IPS-15b (cell line): ENCODE results near the gene PARD6B.

Experiments used
- H3K27me3 ChIP-seq: one replicate; pipeline ENCODE4 v1.6.1; 2013; ENCODE audit warnings: low read length; ENCODE audit not compliant: control insufficient read depth, insufficient read depth
- H3K36me3 ChIP-seq: one replicate; pipeline ENCODE4 v1.6.1; 2013; ENCODE audit warnings: low read length; ENCODE audit not compliant: control insufficient read depth, insufficient read depth
- H3K4me1 ChIP-seq: one replicate; pipeline ENCODE4 v1.6.1; 2013; ENCODE audit warnings: mild to moderate bottlenecking, low read length; ENCODE audit not compliant: control insufficient read depth, insufficient read depth
- H3K4me3 ChIP-seq: one replicate; pipeline ENCODE4 v1.5.1; 2013; ENCODE audit warnings: low read depth, low read length
- H3K9ac ChIP-seq: one replicate; pipeline ENCODE4 v1.6.1; 2013; ENCODE audit warnings: low read depth, mild to moderate bottlenecking, low read length
- H3K9me3 ChIP-seq: one replicate; pipeline ENCODE4 v1.6.1; 2013; ENCODE audit warnings: mild to moderate bottlenecking, low read length; ENCODE audit not compliant: control insufficient read depth, insufficient read depth

Gene PARD6B, protein sequence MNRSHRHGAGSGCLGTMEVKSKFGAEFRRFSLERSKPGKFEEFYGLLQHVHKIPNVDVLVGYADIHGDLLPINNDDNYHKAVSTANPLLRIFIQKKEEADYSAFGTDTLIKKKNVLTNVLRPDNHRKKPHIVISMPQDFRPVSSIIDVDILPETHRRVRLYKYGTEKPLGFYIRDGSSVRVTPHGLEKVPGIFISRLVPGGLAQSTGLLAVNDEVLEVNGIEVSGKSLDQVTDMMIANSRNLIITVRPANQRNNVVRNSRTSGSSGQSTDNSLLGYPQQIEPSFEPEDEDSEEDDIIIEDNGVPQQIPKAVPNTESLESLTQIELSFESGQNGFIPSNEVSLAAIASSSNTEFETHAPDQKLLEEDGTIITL

DNA sequence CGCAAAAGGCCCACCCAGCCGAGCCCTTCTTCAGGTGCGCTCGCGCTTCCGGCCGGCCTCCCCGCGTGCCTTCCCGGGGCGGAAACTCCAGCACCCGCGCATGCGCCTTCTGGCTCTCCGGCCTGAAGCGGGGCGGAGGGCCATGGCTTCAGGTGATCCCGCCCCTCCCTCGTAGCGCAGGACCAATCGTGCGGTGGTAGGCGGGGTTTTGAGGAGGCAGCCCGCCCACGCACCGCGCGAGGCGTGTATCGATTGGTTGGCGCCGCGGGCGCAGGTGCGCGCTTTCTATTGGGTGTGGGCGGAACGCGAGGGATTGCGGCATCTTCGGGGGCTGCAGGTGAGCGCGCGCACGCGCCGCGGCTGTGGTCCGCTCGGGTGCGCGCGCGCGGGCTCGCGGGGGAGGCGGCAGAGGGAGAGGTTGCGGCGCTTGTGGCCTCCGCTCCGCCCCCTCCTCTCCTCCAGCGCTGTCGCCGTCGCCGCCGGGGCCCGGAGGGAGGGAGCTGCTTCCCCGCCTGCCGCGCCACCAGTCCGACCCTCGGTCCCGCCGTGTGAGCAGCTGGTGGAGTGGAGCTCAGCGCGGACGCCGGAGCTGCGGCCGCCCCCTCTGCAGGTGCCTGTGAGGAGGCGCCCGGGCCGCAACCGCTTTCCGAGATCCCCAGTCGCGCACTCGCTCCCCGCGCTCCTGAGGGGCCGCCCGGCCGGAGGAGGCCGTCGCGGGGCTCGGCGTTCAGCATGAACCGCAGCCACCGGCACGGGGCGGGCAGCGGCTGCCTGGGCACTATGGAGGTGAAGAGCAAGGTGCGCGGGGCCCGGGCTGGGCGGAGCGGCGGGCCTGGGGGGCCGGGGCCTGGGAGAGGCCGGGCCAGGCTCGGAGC lies at the start of gene PARD6B:
TSS of gene PARD6B (plus strand) at position 526 of the 875 bp plus-strand sequence. CDS start at position 733, 207 bp downstream.
- Histone ChIP-seq H3K9me3 (no peaks in the 10 kb centered on the region), H3K27me3 (no peaks in the 10 kb centered on the region), H3K9ac (peak within 1 kb of the TSS; percentile 67), H3K4me1 (no peaks in the 10 kb centered on the region), H3K4me3 (peak within 1 kb of the TSS; percentile 80), H3K36me3 (no peaks in the 10 kb centered on the region)

DNA sequence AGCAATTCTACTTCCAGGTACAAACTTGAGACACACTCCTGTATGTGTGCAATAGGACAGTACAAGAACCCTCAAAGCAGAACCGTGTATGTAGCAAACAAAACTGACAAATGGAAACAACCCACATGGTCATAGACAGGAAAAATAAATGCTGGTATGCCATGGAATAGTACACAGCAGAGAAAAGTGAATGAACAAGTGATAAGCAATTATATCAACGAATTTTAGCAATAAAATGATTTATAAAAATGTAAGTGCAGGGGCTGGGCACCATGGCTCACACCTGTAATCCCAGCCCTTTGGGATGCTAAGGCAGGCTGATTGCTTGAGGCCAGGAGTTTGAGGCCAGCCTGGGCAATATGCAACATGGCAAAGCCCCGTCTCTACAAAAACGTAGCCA lies 49.3 kb upstream of the PARD6B start:
- no peak overlapping the region for H3K4me3 ChIP-seq
- H3K27me3 ChIP-seq: no peaks in the 10 kb centered on the region
- H3K4me1 ChIP-seq: no peaks in the 10 kb centered on the region

DNA sequence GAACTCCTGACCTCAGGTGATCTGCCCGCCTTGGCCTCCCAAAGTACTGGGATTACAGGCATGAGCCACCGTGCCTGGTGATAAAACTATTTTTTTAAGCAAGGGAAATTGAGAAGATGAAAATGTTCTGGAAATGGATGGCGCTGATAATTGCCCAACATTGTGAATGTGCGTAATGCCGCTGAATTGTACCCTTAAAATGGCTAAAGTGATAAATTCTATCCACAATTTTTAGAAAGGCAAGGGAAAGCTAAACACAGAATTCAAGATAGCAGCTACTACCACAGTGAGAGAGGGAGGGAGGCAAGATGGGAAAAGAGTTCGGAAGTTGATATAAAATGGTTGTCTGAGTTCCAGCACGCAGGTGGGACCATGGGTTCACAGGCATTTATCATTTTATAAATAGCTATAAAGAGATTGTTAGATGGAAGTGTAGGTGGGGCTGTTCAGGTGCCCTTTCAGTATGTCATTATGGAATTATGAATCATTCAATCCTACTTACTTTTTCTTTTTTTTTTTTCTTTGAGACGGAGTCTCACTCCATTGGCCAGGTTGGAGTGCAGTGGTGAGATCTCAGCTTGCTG lies 48.3 kb upstream of the PARD6B start:
- Histone ChIP-seq H3K9ac (no peak overlapping the region), H3K27me3 (no peaks in the 10 kb centered on the region), H3K9me3 (no peaks in the 10 kb centered on the region), H3K4me3 (no peak overlapping the region), H3K4me1 (no peaks in the 10 kb centered on the region), H3K36me3 (no peaks in the 10 kb centered on the region)

More for the DNA sequence above, 49.3 kb upstream of the PARD6B start:
- no peak overlapping the region for H3K9ac ChIP-seq
- no peaks in the 10 kb centered on the region for H3K9me3 ChIP-seq
- H3K36me3 ChIP-seq: no peaks in the 10 kb centered on the region

DNA sequence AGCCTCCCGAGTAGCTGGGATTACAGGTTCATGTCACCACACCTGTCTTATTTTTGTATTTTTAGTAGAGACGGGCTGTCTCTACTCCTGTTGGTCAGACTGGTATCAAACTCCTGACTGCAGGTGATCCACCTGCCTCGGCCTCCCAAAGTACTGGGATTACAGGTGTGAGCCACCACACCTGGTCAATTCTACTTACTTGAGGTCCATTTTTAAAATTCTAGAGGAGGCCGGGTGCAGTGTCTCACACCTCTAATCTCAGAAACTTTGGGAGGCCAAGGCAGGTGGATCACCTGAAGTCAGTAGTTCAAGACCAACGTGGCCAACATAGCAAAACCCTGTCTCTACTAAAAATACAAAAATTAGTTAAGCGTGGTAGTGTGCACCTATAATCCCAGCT lies 47.8 kb upstream of the PARD6B start:
- no peaks in the 10 kb centered on the region for H3K36me3 ChIP-seq
- H3K9ac ChIP-seq: no peak overlapping the region
- H3K4me3 ChIP-seq: no peak overlapping the region
- H3K4me1 ChIP-seq: peaks cover 1% of the 10 kb centered on the region
- H3K27me3 ChIP-seq: no peaks in the 10 kb centered on the region
- H3K9me3 ChIP-seq: no peaks in the 10 kb centered on the region

DNA sequence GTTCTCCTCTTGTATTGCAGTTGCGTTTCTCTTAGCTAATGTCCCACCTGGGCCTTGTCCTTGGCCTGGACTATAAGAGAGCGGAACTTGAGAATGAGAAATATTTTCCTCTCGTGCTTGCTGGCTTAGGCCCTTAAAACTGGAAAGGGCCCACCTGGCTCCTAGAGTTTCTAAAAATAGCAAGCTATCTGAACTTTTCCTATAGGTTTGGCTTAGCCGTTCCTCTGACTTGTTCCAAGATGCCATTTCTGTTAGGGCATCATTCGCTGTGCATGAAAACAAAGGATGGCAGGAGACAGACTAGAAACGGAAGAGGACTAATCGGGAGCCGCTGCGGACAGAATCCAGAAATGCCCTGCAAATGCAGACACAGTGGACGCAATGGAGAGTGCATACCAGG lies 44.6 kb upstream of the PARD6B start:
- no peak overlapping the region for H3K9ac ChIP-seq
- H3K27me3 ChIP-seq: no peaks in the 10 kb centered on the region
- no peaks in the 10 kb centered on the region for H3K9me3 ChIP-seq
- H3K36me3 ChIP-seq: no peaks in the 10 kb centered on the region
- H3K4me1 ChIP-seq: peaks cover 14% of the 10 kb centered on the region
- H3K4me3 ChIP-seq: no peak overlapping the region

DNA sequence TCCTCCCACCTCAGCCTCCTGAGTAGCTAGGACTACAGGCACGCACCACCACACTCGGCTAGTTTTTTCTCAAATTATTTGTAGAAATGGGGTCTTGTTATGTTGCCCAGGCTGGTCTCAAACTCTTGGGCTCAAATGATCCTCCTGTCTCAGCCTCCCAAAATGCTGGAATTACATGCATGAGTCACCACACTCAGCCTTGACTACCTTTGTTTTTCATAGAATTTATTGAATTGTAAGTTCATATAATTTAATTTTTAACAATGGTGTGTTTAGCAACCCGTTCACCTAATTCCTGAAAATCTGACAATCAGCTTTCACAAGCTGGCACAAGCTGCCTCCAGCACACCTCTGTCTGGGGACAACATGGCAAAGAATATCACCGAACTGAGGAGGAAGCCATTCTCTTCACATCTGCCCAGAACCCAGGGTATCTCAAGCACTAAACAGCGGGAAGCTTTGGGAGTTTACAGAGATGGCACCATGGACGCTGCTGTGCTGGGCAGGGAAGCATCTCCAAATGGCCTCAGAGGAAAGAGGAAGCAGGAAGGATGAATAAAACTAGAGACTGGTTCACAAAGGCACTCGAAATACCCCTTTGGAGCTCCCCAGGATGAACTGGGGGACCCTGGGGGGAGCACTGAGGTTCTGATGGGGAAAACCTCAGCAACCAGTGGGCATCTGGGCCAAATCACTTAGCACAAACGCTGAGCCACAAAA lies 43.0 kb upstream of the PARD6B start:
- Histone ChIP-seq H3K4me1 (peaks cover 22% of the 10 kb centered on the region), H3K27me3 (no peaks in the 10 kb centered on the region), H3K9ac (no peak overlapping the region), H3K9me3 (no peaks in the 10 kb centered on the region), H3K4me3 (no peak overlapping the region), H3K36me3 (no peaks in the 10 kb centered on the region)

DNA sequence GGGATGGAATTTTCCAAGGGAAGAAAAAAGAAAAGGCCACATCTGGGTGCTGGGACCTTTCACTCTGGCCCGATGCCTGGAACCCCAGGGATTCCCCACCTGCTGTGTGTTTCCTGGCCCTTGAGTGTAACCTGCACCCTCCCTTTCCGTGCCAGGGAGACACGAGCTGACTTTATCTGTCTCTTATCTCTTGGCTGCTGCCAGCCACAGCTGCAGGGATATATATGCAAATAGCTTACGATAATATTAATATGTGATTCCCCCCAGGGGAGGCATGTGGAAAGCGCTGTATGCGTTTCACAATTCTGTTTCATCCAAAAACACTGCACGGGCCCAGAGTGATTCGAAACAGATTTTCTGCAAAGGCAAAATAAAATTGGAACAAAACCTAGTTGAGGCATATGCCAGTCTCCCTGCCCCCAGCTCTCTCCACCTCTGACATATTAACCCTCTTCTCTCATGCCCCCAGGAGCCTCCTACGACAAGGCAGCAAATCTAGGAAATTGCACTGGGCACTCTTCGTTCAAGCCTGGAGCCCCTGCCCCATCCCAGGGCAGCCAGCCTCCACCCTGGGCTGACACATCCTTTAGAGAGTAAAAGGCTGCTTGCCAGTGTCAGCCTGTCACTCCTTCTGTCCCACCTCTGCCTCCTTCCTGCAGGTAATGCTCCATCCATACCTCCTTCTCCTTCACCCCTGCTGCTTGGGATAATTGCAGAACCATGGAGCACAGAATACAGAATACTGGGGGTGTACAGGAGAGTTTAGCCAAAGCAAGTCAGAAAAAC lies 41.3 kb upstream of the PARD6B start:
- Histone ChIP-seq H3K9me3 (no peaks in the 10 kb centered on the region), H3K9ac (no peak overlapping the region), H3K36me3 (no peaks in the 10 kb centered on the region), H3K4me3 (peak overlapping the region; percentile 75), H3K4me1 (peaks cover 22% of the 10 kb centered on the region), H3K27me3 (no peaks in the 10 kb centered on the region)

DNA sequence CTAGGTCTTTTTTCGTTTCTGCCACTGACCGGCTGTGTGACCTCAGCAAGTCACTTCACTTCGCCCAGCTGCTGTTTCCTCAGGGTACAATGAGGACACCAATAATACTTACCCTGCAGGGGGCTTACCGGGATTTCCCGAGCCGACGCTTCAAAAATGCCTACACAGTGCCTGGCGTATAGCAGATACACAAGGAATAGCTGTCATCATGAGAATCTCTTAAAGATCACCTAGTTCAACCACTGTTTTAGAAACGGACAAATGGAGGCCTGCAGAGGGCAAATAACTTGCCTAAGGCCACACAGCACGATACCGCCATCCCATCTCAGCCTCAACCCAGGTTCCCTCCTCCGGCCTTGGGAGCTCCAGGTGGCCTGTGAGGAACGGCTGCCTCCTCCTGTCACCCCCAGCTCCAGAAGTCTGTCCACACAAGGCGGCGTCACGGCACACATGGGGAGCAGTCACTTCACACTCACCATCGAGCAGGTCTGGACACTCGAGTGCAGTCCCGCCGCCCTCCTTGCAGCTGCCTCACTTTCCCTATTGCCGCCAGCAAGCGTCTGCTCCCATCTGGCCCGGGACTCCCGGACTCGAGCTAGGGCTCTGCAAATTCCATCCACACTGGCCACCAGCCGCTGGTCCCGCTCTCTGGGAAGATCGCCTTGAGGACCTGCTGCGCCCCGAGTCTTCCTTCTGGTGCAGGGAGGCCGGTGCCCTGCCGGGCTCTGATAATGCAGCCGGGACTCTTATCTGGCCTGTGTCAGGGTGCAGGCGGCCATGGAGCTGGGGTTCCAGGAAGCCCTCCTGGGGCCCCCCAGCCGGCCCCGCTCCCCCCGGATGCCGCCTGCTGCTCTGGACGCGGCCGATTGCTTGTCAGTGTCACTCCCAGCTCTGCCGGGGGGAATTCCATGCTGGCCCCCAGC lies 40.5 kb upstream of the PARD6B start, which contains the start of gene RIPOR3:
TSS of gene RIPOR3 (minus strand) at position 893 of the 923 bp plus-strand sequence. CDS start at position 479, 414 bp downstream.
- no peaks in the 10 kb centered on the region for H3K27me3 ChIP-seq
- H3K9me3 ChIP-seq: no peaks in the 10 kb centered on the region
- H3K4me1 ChIP-seq: peaks cover 22% of the 10 kb centered on the region
- no peaks in the 10 kb centered on the region for H3K36me3 ChIP-seq
- H3K9ac ChIP-seq: peak within 1 kb of the TSS; percentile 37
- H3K4me3 ChIP-seq: peak within 1 kb of the TSS; percentile 75

DNA sequence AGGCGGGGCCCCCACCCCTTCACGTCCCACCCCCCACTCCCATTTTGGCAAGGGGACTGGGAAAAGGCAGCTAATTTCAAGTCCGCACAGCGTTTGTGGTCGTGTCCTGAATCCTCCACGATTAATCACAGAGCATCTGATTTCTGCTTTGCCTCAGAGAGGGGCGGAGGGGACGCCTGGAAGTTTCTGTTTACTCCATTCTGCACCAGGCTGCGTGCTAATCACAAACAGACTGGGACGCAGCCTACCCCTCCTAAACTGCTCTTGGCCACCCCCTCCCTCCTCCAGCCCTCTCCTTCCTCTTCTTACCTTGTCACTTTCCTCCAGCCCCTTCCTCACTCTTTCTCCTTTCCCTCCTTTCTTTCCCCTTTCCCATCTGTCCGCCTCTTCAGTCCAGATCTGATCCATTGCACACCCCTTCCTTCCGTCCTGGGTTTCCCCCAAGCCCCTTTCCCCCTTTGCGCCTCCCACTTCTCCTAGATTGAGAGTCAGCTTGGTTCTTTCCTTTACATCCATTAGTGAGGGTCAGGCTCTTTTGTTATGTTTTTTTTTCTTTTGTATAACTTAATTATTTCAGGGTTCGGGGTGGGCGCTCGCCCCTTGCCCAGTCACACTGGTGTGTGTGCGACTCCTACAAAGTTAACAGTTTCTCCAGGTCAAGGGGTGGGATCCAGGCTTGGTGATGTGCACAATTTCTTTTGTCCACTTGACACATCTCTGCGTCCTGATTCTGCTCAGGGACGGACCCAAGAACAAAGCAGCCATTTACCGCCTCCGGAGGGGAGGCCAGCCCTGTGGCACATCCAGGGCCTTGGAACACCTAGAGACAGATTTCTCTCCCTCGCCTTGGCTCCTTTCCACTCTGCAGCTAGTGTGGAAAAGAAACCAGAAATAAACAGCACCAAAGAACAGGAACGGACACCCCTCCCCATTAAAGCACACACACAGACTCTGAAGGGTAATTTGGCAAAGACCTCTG lies 39.5 kb upstream of the PARD6B start:
- Histone ChIP-seq H3K4me3 (peak overlapping the region; percentile 75), H3K27me3 (no peaks in the 10 kb centered on the region), H3K9me3 (no peaks in the 10 kb centered on the region), H3K4me1 (peaks cover 22% of the 10 kb centered on the region), H3K9ac (peak overlapping the region; percentile 16), H3K36me3 (no peaks in the 10 kb centered on the region)
